ENCODE data around the gene EXOC7.

Gene EXOC7

GRCh38 chr17:76122431-76123190 lies 19.0 kb upstream of the EXOC7 start:
- TF ChIP-seq ZFX (IDR thresholded peaks at IDR 0.05; ENCODE audit: borderline replicate concordance): no peak
- TF ChIP-seq, protein P1, sequence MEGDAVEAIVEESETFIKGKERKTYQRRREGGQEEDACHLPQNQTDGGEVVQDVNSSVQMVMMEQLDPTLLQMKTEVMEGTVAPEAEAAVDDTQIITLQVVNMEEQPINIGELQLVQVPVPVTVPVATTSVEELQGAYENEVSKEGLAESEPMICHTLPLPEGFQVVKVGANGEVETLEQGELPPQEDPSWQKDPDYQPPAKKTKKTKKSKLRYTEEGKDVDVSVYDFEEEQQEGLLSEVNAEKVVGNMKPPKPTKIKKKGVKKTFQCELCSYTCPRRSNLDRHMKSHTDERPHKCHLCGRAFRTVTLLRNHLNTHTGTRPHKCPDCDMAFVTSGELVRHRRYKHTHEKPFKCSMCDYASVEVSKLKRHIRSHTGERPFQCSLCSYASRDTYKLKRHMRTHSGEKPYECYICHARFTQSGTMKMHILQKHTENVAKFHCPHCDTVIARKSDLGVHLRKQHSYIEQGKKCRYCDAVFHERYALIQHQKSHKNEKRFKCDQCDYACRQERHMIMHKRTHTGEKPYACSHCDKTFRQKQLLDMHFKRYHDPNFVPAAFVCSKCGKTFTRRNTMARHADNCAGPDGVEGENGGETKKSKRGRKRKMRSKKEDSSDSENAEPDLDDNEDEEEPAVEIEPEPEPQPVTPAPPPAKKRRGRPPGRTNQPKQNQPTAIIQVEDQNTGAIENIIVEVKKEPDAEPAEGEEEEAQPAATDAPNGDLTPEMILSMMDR (IDR thresholded peaks at IDR 0.05): no peak
- H3K27ac ChIP-seq: no peak overlapping the region

DNA sequence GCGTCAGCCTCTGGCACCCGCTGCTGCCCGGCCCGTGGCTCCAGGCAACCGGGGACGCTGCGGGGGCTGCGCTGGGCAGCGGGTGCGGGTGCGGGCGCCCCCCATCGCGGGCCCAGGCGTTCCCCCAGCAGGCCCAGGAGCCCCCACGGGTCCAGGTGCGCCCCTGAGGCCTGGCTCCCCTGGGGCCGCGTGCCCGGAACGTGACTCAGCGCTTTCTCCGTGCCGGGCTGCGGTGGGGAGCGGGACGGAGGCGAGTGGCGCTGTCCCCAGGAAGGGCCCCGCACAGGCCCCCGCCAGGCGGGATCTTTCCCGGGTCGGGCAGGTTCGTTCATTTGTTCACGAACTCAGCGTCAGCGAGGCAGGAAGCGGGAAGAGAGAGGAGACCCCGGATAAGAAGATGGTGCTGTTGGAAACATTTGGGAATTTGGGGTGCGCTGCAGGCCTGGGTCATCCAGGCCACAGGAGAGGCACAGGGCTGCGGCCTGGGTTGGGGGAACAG lies 18.4 kb upstream of the EXOC7 start:
- no peak overlapping the region for H3K27ac ChIP-seq

GRCh38 chr17:76120658-76121008 lies 17.0 kb upstream of the EXOC7 start:
- TF ChIP-seq ZFX (IDR thresholded peaks at IDR 0.05; ENCODE audit: borderline replicate concordance): no peak
- H3K27ac ChIP-seq: no peak overlapping the region

More for the DNA sequence above, 18.4 kb upstream of the EXOC7 start:
- TF ChIP-seq, protein P1 (IDR thresholded peaks at IDR 0.05): no peak
- no peak for TF ChIP-seq ZFX (IDR thresholded peaks at IDR 0.05; ENCODE audit: borderline replicate concordance)

GRCh38 chr17:76119409-76120371 lies 16.1 kb upstream of the EXOC7 start:
- H3K27ac ChIP-seq: no peak overlapping the region
- no peak for TF ChIP-seq ZFX (IDR thresholded peaks at IDR 0.05; ENCODE audit: borderline replicate concordance)
- TF ChIP-seq, protein P1 (IDR thresholded peaks at IDR 0.05): no peak

DNA sequence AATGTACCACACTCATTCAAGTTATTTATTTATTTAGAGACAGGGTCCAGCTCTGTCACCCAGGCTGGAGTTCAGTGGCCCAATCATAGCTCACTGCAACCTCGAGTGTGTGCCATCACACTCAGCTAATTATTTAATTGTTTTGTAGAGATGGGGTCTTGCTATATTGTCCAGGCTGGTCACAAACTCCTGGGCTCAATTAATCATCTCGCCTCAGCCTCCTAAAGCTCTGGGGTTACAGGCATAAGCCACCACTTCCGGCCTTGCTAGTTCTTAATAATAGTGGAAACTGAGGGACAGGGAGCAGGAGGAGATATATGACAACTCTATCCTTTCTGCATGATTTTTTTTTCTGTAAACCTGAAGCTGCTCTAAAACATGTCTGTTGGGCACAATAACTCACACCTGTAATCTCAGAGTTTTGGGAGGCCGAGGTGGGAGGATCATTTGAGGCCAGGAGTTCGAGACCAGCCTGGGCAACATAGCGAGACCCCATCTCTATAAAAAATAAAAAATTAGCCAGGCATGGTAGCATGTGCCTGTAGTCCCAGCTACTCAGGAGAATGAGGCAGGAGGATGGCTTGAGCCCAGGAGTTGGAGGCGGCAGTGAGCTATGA lies 11.7 kb upstream of the EXOC7 start:
- H3K27ac ChIP-seq: no peak overlapping the region
- no peak for TF ChIP-seq ZFX (IDR thresholded peaks at IDR 0.05; ENCODE audit: borderline replicate concordance)
- TF ChIP-seq, protein P1 (IDR thresholded peaks at IDR 0.05): no peak

DNA sequence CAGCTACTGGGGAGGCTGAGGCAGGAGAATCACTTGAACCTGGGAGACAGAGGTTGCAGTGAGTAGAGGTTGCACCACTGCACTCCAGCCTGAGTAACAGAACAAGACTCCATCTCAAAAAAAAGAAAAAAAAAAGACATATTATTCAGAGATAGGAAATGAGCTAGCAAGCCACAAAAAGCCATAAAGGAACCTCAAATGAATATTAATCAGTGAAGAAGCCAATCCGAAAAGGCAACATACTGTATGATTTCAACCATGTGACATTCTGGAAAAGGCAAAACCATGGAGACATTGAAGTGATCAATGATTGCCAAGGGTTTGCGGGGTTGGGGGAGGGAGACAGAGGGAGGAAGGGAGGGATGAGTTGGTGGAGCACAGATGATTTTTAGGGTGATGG lies 8.4 kb upstream of the EXOC7 start:
- TF ChIP-seq ZFX (IDR thresholded peaks at IDR 0.05; ENCODE audit: borderline replicate concordance): no peak
- TF ChIP-seq, protein P1 (IDR thresholded peaks at IDR 0.05): no peak
- no peak overlapping the region for H3K27ac ChIP-seq

GRCh38 chr17:76107509-76107908 lies 3.9 kb upstream of the EXOC7 start:
- H3K27ac ChIP-seq: no peak overlapping the region
- TF ChIP-seq ZFX (IDR thresholded peaks at IDR 0.05; ENCODE audit: borderline replicate concordance): no peak
- TF ChIP-seq, protein P1 (IDR thresholded peaks at IDR 0.05): peak; percentile 25

Measured in 22Rv1 (cell line).